ENCODE data around the gene NXPH4. TPM values are rescaled to one million over a fixed set of nuclear protein-coding genes. Genes with fewer than 3 reads are reported as not detected.
A peak's percentile ranks its signal among the peaks of the same experiment; 100 is the strongest.

Gene NXPH4
- total RNA-seq, 1 experiment from 2014 or later = 20.0 TPM

GRCh38 chr12:57231276-57232021, 14.9 kb downstream of the NXPH4 start:
- no peak for ATAC-seq
- H3K27ac ChIP-seq (ENCODE audit: low read depth, low read length) = peak overlapping the region; percentile 88; the same call in 1 of the 2 replicates
- H3K36me3 ChIP-seq (ENCODE audit: control insufficient read depth in 1 of 2, insufficient read depth in 2 of 2, low read length in 2 of 2) = peaks cover 15 to 34% of the 10 kb centered on the region in 2 experiments
- H3K4me1 ChIP-seq (ENCODE audit: control insufficient read depth in 1 of 2, insufficient read depth in 2 of 2, low read length in 2 of 2) = peaks cover 6 to 17% of the 10 kb centered on the region in 2 experiments; a peak in 3 of 4 replicates
- ChIA-PET RAD21 (ENCODE audit: low non-redundant PET in 1 of 2, low total read pairs in 2 of 2, uncharacterized antibody in 2 of 2, unreplicated experiment in 2 of 2) (no interaction called here), CTCF (interaction anchor here (3.1 to 3.3 kb wide), 2 partner anchors 11 to 18 kb away, joined by 27 to 64 read pairs; no protein-coding TSS in a partner anchor), POLR2A (no interaction called here)
- DNase-seq (ENCODE audit: low read depth, low spot score) = no peak
- no peak overlapping the region for H2AFZ ChIP-seq (ENCODE audit: low read depth, low read length, poor library complexity, severe bottlenecking)
- H3K4me3 ChIP-seq (replicated peaks in 1 of 2; ENCODE audit: low read depth in 1 of 2, low read length in 2 of 2) = peak overlapping the region; percentile 71 to 86
- H3K9ac ChIP-seq (ENCODE audit: low read length) = peak overlapping the region; percentile 93
- intact Hi-C loops (cut with micrococcal nuclease) = no loop called here
- H3K9me3 ChIP-seq (ENCODE audit: control insufficient read depth in 1 of 2, insufficient read depth in 1 of 2, low read depth in 1 of 2, low read length in 2 of 2) = no peaks in the 10 kb centered on the region
- H4K20me1 ChIP-seq (ENCODE audit: insufficient read depth) = no peaks in the 10 kb centered on the region
- peaks cover 30% of the 10 kb centered on the region for H3K79me2 ChIP-seq (ENCODE audit: insufficient read depth, low read length)
- peak overlapping the region; percentile 94 for H3K4me2 ChIP-seq (ENCODE audit: low read length)
- no TSS peak for BruUV-seq (replicated peaks)
- no peak for TF ChIP-seq YY1 (IDR thresholded peaks at IDR 0.05; ENCODE audit: extremely low read depth, insufficient replicate concordance, low read depth, low read length)
- no peak for TF ChIP-seq ATF3 (IDR thresholded peaks at IDR 0.05)
- no peak for TF ChIP-seq SRF (IDR thresholded peaks at IDR 0.05; ENCODE audit: low read depth)
- no peaks in the 10 kb centered on the region for H3K9me2 ChIP-seq (ENCODE audit: insufficient read depth)
- no peaks in the 10 kb centered on the region for H3K27me3 ChIP-seq (ENCODE audit: insufficient read depth, low read length)

- ChIA-PET RAD21 (ENCODE audit: low non-redundant PET in 1 of 2, low total read pairs in 2 of 2, uncharacterized antibody in 2 of 2, unreplicated experiment in 2 of 2) (no interaction called here), CTCF (interaction anchor here (2.1 to 3.3 kb wide), 3 partner anchors 10 to 19 kb away, joined by 10 to 64 read pairs (median 27); no protein-coding TSS in a partner anchor), POLR2A (no interaction called here)
- ATAC-seq (no peak), DNase-seq (ENCODE audit: low read depth, low spot score) (no peak)
- no peaks in the 10 kb centered on the region for H3K9me2 ChIP-seq (ENCODE audit: insufficient read depth)
- H3K4me1 ChIP-seq (ENCODE audit: control insufficient read depth in 1 of 2, insufficient read depth in 2 of 2, low read length in 2 of 2) = peaks cover 6 to 17% of the 10 kb centered on the region in 2 experiments; a peak in 3 of 4 replicates
- intact Hi-C loops (cut with micrococcal nuclease) = no loop called here
- no peaks in the 10 kb centered on the region for H3K9me3 ChIP-seq (ENCODE audit: control insufficient read depth in 1 of 2, insufficient read depth in 1 of 2, low read depth in 1 of 2, low read length in 2 of 2)
- H3K79me2 ChIP-seq (ENCODE audit: insufficient read depth, low read length) = peaks cover 30% of the 10 kb centered on the region
- H4K20me1 ChIP-seq (ENCODE audit: insufficient read depth) = no peaks in the 10 kb centered on the region
- no peak overlapping the region for H3K4me3 ChIP-seq (replicated peaks in 1 of 2; ENCODE audit: low read depth in 1 of 2, low read length in 2 of 2)
- no peak overlapping the region for H3K27ac ChIP-seq (ENCODE audit: low read depth, low read length)
- H2AFZ ChIP-seq (ENCODE audit: low read depth, low read length, poor library complexity, severe bottlenecking) = no peak overlapping the region
- peaks cover 15 to 34% of the 10 kb centered on the region in 2 experiments for H3K36me3 ChIP-seq (ENCODE audit: control insufficient read depth in 1 of 2, insufficient read depth in 2 of 2, low read length in 2 of 2)
- H3K27me3 ChIP-seq (ENCODE audit: insufficient read depth, low read length) = no peaks in the 10 kb centered on the region
- 0 out of 2 replicates have a peak, but pooled peaks have one; percentile 11 for TF ChIP-seq ZFX (IDR thresholded peaks at IDR 0.05)
- TF ChIP-seq ZBTB33 (IDR thresholded peaks at IDR 0.05; ENCODE audit: extremely low read depth, insufficient replicate concordance, low read length) = no peak
- H3K9ac ChIP-seq (ENCODE audit: low read length) = no peak overlapping the region
- H3K4me2 ChIP-seq (ENCODE audit: low read length) = no peak overlapping the region
- no TSS peak for BruUV-seq (replicated peaks)
Observed at GRCh38 chr12:57232156-57232756, 15.7 kb downstream of the NXPH4 start.

Data from HCT116 (cell line).